Spleen (tissue), 11 donors: ENCODE data around the gene TBP. TPM values are rescaled to one million over a fixed set of nuclear protein-coding genes. Genes with fewer than 3 reads are reported as not detected.
A peak's percentile ranks its signal among the peaks of the same experiment; 100 is the strongest.

Experiments
- DNase-seq: peaks from one replicate; pipeline ENCODE4 v3.0.0-alpha.2; 2020
- H3K27ac ChIP-seq, 8 donors: fragments of 200-600 bp; sonication (generic) in 7 of 8; 1 replicate in 4 of 8; 2 replicates in 4 of 8; pipeline versions ENCODE4 v1.5.0 to v1.8.0; 2016 to 2021; ENCODE audit warnings: inconsistent platforms in 4 of 8, mild to moderate bottlenecking in 4 of 8, moderate library complexity in 1 of 8
- H3K27me3 ChIP-seq, 7 donors: fragments of 200-600 bp; sonication (generic) in 6 of 7; replicated peaks in 1 of 7; 1 replicate in 4 of 7; 2 replicates in 3 of 7; pipeline versions ENCODE4 v1.5.0 to v1.8.0; 2016 to 2021; ENCODE audit warnings: inconsistent platforms in 3 of 7, mild to moderate bottlenecking in 1 of 7
- H3K36me3 ChIP-seq, 6 donors: fragments of 200-600 bp; sonication (generic) in 5 of 6; 1 replicate in 4 of 6; 2 replicates in 2 of 6; pipeline versions ENCODE4 v1.5.0 to v1.8.0; 2016 to 2021; ENCODE audit warnings: inconsistent platforms in 2 of 6
- H3K4me1 ChIP-seq, 6 donors: fragments of 200-600 bp; sonication (generic) in 5 of 6; 1 replicate in 3 of 6; 2 replicates in 3 of 6; pipeline versions ENCODE4 v1.5.0 to v1.8.0; 2016 to 2021; ENCODE audit warnings: inconsistent platforms in 3 of 6
- H3K4me3 ChIP-seq, 8 donors: fragments of 200-600 bp; sonication (generic) in 7 of 8; 1 replicate in 4 of 8; 2 replicates in 4 of 8; pipeline versions ENCODE4 v1.5.0 to v1.8.0; 2016 to 2021; ENCODE audit warnings: inconsistent platforms in 4 of 8, mild to moderate bottlenecking in 4 of 8, moderate library complexity in 2 of 8
- H3K9me3 ChIP-seq, 8 donors: fragments of 200-600 bp; sonication (generic) in 7 of 8; 1 replicate in 4 of 8; 2 replicates in 4 of 8; pipeline versions ENCODE4 v1.5.0 to v1.8.0; 2016 to 2021; ENCODE audit warnings: inconsistent platforms in 4 of 8
- CTCF ChIP-seq, 11 experiments: fragments of 200-600 bp in 7 of 11; fragments of 450-650 bp in 4 of 11; sonication (generic) in 4 of 11; IDR thresholded peaks in 8 of 11; conservative IDR thresholded peaks in 3 of 11; 1 replicate in 7 of 11; 2 replicates in 4 of 11; pipeline versions ENCODE4 v1.4.0 to v1.8.0; 2016 to 2021; ENCODE audit warnings: antibody characterized with exemption in 11 of 11, inconsistent platforms in 4 of 11, mild to moderate bottlenecking in 1 of 11
- POLR2A ChIP-seq, 3 donors: fragments of 450-650 bp; IDR thresholded peaks; one replicate each; pipeline ENCODE4 v1.5.1; 2017; ENCODE audit warnings: antibody characterized with exemption in 3 of 3, mild to moderate bottlenecking in 1 of 3
- POLR2AphosphoS5 ChIP-seq, 3 donors: sonication (generic); formaldehyde crosslinking; IDR thresholded peaks; one replicate each; pipeline ENCODE4 v1.5.1; 2017; ENCODE audit warnings: antibody characterized with exemption in 3 of 3
- WGBS, 5 donors: extraction: QIAGEN DNeasy Blood & Tissue Kit in 3 of 5; methylation state at CpG; one replicate each; pipeline versions ENCODE4 v1.1.5 to v1.1.7; 2013 to 2018; 5-methylcytosine and 5-hydroxymethylcytosine counted together
- intact Hi-C: fragments of 100-400 bp; cut with DNase I; formaldehyde crosslinking; loops from one replicate; pipeline ENCODE4 v1.15.0; 2023; ENCODE audit warnings: low total_unique reads
- polyA plus RNA-seq, 3 donors: library from polyadenylated mRNA; stranded (reverse); fragments of 200-250 nt; gene quantifications; one replicate each; pipeline ENCODE4 v1.2.1, GENCODE V29; 2013
- total RNA-seq, 7 donors: library from RNA; depleted of rRNA in 3 of 7; stranded (reverse); fragments of >200 nt in 3 of 7; fragmentation: NEBNext Ultra II Directional in 4 of 7; extraction: Animal tissue kit (Norgen Biotek cat#: 25700) in 4 of 7; gene quantifications; one replicate each; pipeline versions ENCODE4 v1.1.0 to v1.2.1, GENCODE V29; 2016 to 2021
- donor health status: healthy with polysubstance abuse.
- donor health status: DM: no; HTN: no; CAD: no; lungs with moderate emphysema.
- donor health status: DM: no; HTN: no; CAD: no.
- donor health status: Bipolar disorder and iron deficiency.
- donor health status: healthy.
- donor health status: DM: no; HTN: no; CAD: no.
- donor health status: DM: yes; HTN: yes; CAD: no.

Gene TBP
- total and polyA plus RNA-seq, 10 donors, result 12.0 to 28.4 (median 18.2) TPM

DNA sequence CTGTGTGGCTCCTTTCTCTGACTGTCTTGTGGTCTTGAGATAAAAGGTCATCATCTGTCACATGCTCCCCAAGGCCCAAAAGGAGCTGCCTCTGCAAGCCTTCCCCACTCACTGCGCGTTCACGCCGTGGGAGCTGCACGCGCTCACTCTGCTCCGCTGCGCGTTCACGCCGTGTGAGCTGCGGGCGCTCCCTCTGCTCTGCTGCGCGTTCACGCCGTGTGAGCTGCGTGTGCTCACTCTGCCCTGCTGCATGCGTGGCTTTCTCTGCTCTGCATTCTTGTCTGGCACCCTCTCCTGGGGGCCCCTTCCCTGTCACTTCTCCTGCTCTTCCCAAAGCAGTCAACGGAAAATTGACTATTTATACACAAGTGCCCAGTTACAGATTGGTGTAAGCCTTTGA lies 43.5 kb upstream of the TBP start:
- no peak for TF ChIP-seq POLR2AphosphoS5 (IDR thresholded peaks at IDR 0.05)
- no peak for TF ChIP-seq CTCF (IDR thresholded peaks at IDR 0.05 in 8 of 11, conservative IDR thresholded peaks at IDR 0.05 in 3 of 11)
- TF ChIP-seq POLR2A (IDR thresholded peaks at IDR 0.05), result no peak
- DNase-seq, result no peak
- intact Hi-C loops, result loop anchor here (10.0 kb wide), 2 partner anchors 576 to 1556 kb away; no protein-coding TSS in a partner anchor
- Histone ChIP-seq H3K27me3 (peaks cover 0 to 15% (median 0%) of the 10 kb centered on the region in 7 donors), H3K4me1 (no peaks in the 10 kb centered on the region), H3K36me3 (no peaks in the 10 kb centered on the region), H3K27ac (no peak overlapping the region), H3K4me3 (no peak overlapping the region), H3K9me3 (no peaks in the 10 kb centered on the region)
- 94 to 96% (median 95%) methylated on average over 20 of the region's 20 CpGs for WGBS, 5 donors

DNA sequence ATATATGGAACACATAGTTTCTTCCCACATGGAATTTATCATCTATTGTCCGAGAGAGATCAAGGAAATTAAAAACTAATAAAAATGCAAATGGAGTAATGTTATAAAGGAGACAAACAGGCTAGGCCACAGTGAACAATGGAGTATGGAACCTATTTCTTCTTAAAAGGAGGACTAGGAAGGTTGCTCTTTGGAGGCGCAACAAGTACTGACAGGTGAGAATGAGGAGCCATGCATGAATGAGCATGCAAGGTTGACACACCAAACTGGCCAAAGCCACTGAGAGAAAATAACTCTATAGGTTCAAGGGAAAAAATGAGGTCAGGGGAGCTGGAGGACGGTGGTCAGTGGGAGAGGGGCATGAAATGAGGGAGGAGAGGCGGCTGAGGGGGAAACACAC lies 41.9 kb upstream of the TBP start:
- DNase-seq, result no peak
- no peak overlapping the region for H3K27ac ChIP-seq
- H3K36me3 ChIP-seq, result no peaks in the 10 kb centered on the region
- TF ChIP-seq POLR2AphosphoS5 (IDR thresholded peaks at IDR 0.05) (no peak), CTCF (IDR thresholded peaks at IDR 0.05 in 8 of 11, conservative IDR thresholded peaks at IDR 0.05 in 3 of 11) (no peak), POLR2A (IDR thresholded peaks at IDR 0.05) (no peak)
- no peaks in the 10 kb centered on the region for H3K9me3 ChIP-seq
- H3K27me3 ChIP-seq, result peaks cover 0 to 12% (median 0%) of the 10 kb centered on the region in 7 donors
- peaks cover 0 to 5% (median 1%) of the 10 kb centered on the region in 6 donors for H3K4me1 ChIP-seq
- no peak overlapping the region for H3K4me3 ChIP-seq
- intact Hi-C loops, result loop anchor here (10.0 kb wide), 2 partner anchors 577 to 1557 kb away; no protein-coding TSS in a partner anchor
- 82 to 89% (median 84%) methylated on average over 4 of the region's 4 CpGs for WGBS, 5 donors

- TF ChIP-seq POLR2A (IDR thresholded peaks at IDR 0.05) (no peak), POLR2AphosphoS5 (IDR thresholded peaks at IDR 0.05) (no peak), CTCF (IDR thresholded peaks at IDR 0.05 in 8 of 11, conservative IDR thresholded peaks at IDR 0.05 in 3 of 11) (no peak)
- DNase-seq, result no peak
- intact Hi-C loops, result loop anchor here (5.0 to 10.0 kb wide), 3 partner anchors 580 to 1560 kb away; no protein-coding TSS in a partner anchor
- Histone ChIP-seq H3K27me3 (peaks cover 0 to 16% (median 0%) of the 10 kb centered on the region in 7 donors), H3K27ac (no peak overlapping the region), H3K4me3 (no peak overlapping the region), H3K4me1 (peaks cover 0 to 5% (median 1%) of the 10 kb centered on the region in 6 donors), H3K36me3 (no peaks in the 10 kb centered on the region), H3K9me3 (no peaks in the 10 kb centered on the region)
- WGBS, 5 donors, result 92 to 95% (median 94%) methylated on average over 1 of the region's 1 CpG
Measured at GRCh38 chr6:170514908-170515307, 39.3 kb upstream of the TBP start.

- intact Hi-C loops, result loop anchor here (5.0 to 10.0 kb wide), 3 partner anchors 582 to 1562 kb away; no protein-coding TSS in a partner anchor
- DNase-seq, result no peak
Measured at GRCh38 chr6:170516783-170517616, 37.2 kb upstream of the TBP start.

More at GRCh38 chr6:170516783-170517616, 37.2 kb upstream of the TBP start:
- Histone ChIP-seq H3K36me3 (no peaks in the 10 kb centered on the region), H3K27me3 (peaks cover 0 to 15% (median 0%) of the 10 kb centered on the region in 7 donors), H3K4me1 (peaks cover 0 to 5% (median 1%) of the 10 kb centered on the region in 6 donors), H3K27ac (no peak overlapping the region), H3K9me3 (no peaks in the 10 kb centered on the region), H3K4me3 (no peak overlapping the region)
- WGBS, 5 donors, result 0 to 3% (median 1%) methylated on average over 4 of the region's 4 CpGs
- TF ChIP-seq POLR2AphosphoS5 (IDR thresholded peaks at IDR 0.05) (no peak), CTCF (IDR thresholded peaks at IDR 0.05 in 8 of 11, conservative IDR thresholded peaks at IDR 0.05 in 3 of 11) (peak; percentile 56 to 85 (median 75)), POLR2A (IDR thresholded peaks at IDR 0.05) (no peak)
